Body of pancreas (tissue), 4 donors: Measurements from ENCODE around the gene SPRTN. TPM values are rescaled to one million over a fixed set of nuclear protein-coding genes. Genes with fewer than 3 reads are reported as not detected.

Experiments used
- ATAC-seq: fragments of 150-250 bp; one replicate; pipeline ENCODE4 v1.9.1; 2016
- DNase-seq, 4 donors: peaks; one replicate each; pipeline ENCODE4 v3.0.0-alpha.2; 2019
- H3K27ac ChIP-seq, 4 donors: fragments of 200-600 bp; sonication (generic); 1 replicate in 3 of 4; 2 replicates in 1 of 4; pipeline versions ENCODE4 v1.5.1 to v1.6.1; 2016 to 2019; ENCODE audit warnings: mild to moderate bottlenecking in 1 of 4, mixed read lengths in 1 of 4, moderate library complexity in 1 of 4
- H3K27me3 ChIP-seq, 2 donors: fragments of 200-600 bp; sonication (generic); one replicate each; pipeline ENCODE4 v1.6.0; 2016; ENCODE audit warnings: mild to moderate bottlenecking in 1 of 2
- H3K36me3 ChIP-seq, 2 donors: fragments of 200-600 bp; sonication (generic); replicated peaks in 1 of 2; 2 replicates each; pipeline ENCODE4 v1.5.1; 2016; ENCODE audit warnings: low read depth in 2 of 2; ENCODE audit not compliant: insufficient read depth in 1 of 2
- H3K4me1 ChIP-seq: fragments of 200-600 bp; sonication (generic); one replicate; pipeline ENCODE4 v1.6.0; 2016
- H3K4me3 ChIP-seq, 2 donors: fragments of 200-600 bp; sonication (generic); 1 replicate in 1 of 2; 2 replicates in 1 of 2; pipeline ENCODE4 v1.5.1; 2016 to 2019
- H3K9me3 ChIP-seq, 3 donors: fragments of 200-600 bp; sonication (generic); 1 replicate in 2 of 3; 2 replicates in 1 of 3; pipeline ENCODE4 v1.5.1; 2016
- POLR2A ChIP-seq, 3 donors: fragments of 450-650 bp; IDR thresholded peaks; one replicate each; pipeline ENCODE4 v1.6.1; 2016; ENCODE audit warnings: antibody characterized with exemption in 3 of 3, mild to moderate bottlenecking in 2 of 3
- WGBS, 2 donors: methylation state at CpG; one replicate each; pipeline ENCODE4 v1.1.5; 2017; 5-methylcytosine and 5-hydroxymethylcytosine counted together
- intact Hi-C: fragments of 100-400 bp; cut with DNase I; formaldehyde crosslinking; loops from one replicate; pipeline ENCODE4 v1.15.1; 2023
- total RNA-seq, 2 donors: library from RNA; depleted of rRNA; stranded (reverse); fragments of >200 nt; gene quantifications; one replicate each; pipeline ENCODE4 v1.1.0, GENCODE V29; 2016
- TF ChIP-seq, protein P1 (sequence below), 7 experiments: fragments of 450-650 bp in 4 of 7; fragments of 200-600 bp in 3 of 7; sonication (generic) in 3 of 7; IDR thresholded peaks; one replicate each; pipeline ENCODE4 v1.5.1; 2016 to 2019; ENCODE audit warnings: antibody characterized with exemption in 7 of 7

The SPRTN gene
- total RNA-seq, 2 donors from 2014 or later: 10.9 to 11.2 TPM

DNA sequence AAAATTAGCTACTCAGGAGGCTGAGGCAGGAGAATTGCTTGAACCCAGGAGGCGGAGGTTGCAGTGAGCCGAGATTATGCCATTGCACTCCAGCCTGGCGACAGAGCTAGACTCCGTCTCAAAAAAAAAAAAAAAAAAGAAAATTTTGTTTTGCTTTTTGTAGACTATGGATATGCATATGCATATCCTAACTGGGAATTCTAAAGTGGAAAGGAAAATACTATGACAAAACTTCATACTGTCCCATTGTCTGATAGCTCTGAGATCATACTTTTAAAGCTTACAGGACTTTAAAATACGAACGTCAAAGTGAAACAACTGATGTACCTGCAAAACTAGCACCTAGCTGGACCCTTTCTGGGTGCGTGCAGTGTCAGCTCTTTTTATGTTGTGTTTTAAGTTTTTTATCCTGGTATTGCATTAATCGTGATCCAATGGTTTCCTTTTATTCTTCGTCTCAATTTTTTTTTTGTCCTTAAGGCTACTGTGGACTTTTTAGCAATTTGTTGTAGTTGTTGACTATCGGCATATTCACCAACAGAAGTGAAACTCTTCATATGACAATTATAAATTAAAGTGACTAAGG lies 19.2 kb downstream of the SPRTN start:
- TF ChIP-seq POLR2A (IDR thresholded peaks at IDR 0.05): no peak
- TF ChIP-seq, protein P1, sequence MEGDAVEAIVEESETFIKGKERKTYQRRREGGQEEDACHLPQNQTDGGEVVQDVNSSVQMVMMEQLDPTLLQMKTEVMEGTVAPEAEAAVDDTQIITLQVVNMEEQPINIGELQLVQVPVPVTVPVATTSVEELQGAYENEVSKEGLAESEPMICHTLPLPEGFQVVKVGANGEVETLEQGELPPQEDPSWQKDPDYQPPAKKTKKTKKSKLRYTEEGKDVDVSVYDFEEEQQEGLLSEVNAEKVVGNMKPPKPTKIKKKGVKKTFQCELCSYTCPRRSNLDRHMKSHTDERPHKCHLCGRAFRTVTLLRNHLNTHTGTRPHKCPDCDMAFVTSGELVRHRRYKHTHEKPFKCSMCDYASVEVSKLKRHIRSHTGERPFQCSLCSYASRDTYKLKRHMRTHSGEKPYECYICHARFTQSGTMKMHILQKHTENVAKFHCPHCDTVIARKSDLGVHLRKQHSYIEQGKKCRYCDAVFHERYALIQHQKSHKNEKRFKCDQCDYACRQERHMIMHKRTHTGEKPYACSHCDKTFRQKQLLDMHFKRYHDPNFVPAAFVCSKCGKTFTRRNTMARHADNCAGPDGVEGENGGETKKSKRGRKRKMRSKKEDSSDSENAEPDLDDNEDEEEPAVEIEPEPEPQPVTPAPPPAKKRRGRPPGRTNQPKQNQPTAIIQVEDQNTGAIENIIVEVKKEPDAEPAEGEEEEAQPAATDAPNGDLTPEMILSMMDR (IDR thresholded peaks at IDR 0.05): no peak
- no peak for DNase-seq
- Histone ChIP-seq H3K4me3 (no peak overlapping the region), H3K27me3 (no peaks in the 10 kb centered on the region), H3K9me3 (no peaks in the 10 kb centered on the region), H3K36me3 (peaks cover 0 to 1% of the 10 kb centered on the region in 2 donors), H3K27ac (no peak overlapping the region), H3K4me1 (peaks cover 6% of the 10 kb centered on the region)
- ATAC-seq: no peak
- WGBS, 2 donors: 66 to 80% methylated on average over 10 of the region's 10 CpGs
- intact Hi-C loops: loop anchor here (5.0 kb wide), 1 partner anchor 230 kb away; no protein-coding TSS in a partner anchor

DNA sequence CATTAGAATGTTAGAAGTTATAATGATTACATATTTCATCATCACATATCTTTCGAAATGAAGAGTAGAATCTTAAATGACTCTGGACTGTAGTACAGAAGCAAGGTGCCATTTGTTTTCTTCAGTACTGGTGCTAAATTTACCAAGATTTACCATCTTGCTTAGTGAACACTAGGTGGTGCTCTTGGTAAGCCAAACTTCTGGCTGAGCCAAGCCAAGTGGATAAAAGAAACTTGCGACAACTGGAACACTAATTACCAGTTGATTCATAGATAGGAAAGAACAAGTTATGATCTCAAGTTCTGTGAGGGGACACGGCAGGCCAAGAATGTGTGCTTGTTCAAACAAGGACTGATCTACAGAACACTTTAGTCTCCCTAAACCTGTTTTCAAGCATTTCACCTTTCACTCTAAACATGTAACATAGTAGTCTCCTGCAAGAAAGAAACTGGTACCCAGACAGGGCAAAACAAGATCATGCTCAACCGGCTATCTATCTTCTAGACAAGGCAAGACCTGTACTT lies 19.8 kb downstream of the SPRTN start:
- WGBS, 2 donors: 5 to 7% methylated on average over 4 of the region's 4 CpGs
- H3K9me3 ChIP-seq: no peaks in the 10 kb centered on the region
- peak overlapping the region in 2 of 4 donors; percentile 1 to 33 for H3K27ac ChIP-seq
- TF ChIP-seq POLR2A (IDR thresholded peaks at IDR 0.05): no peak
- TF ChIP-seq, protein P1 (IDR thresholded peaks at IDR 0.05): peak; percentile 38 to 91 (median 80)
- H3K36me3 ChIP-seq: no peaks in the 10 kb centered on the region
- H3K4me1 ChIP-seq: peaks cover 6% of the 10 kb centered on the region
- intact Hi-C loops: loop anchor here (5.0 kb wide), 1 partner anchor 229 kb away; no protein-coding TSS in a partner anchor
- H3K27me3 ChIP-seq: no peaks in the 10 kb centered on the region
- no peak overlapping the region for H3K4me3 ChIP-seq
- ATAC-seq: peak; percentile 90
- peak; percentile 23 to 56 (median 40) for DNase-seq

DNA sequence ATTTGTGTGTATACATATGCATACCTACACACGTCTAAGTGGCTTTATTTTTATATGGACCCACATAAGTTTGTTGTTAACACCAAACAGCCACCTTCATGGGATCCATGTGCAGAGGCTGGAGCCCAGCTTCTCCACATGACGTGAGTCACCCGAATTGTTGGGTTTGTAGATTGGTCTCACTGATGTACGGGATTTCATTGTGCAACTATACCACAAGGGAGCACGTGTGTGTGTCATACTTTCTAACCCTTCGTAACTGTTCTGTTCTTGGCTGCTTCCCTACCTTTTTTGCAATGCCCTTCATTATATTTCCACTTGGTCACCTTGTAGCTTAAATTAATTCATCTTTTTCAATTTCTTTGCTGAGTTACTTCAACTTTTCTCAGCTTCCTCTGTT lies 21.0 kb downstream of the SPRTN start:
- ATAC-seq: no peak
- 75 to 83% methylated on average over 6 of the region's 6 CpGs for WGBS, 2 donors

DNA sequence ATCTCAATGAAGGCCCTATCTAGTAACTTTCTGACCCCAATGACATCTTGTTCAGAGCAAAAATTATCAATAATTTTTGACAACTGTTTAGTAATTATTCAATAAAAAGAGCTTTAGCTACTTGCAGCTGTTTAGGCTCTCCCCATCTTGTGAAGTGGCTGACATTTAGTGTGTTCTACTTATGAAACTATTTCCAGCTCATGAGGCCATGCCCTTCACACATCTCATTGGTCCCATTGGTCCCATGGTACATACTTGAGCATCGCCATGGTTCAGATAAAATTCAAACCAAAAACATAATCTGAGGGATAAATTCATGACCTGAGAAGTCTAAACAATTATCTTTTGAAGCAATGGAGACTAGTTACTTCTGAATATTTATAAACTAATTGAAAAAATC lies 24.2 kb downstream of the SPRTN start:
- H3K27me3 ChIP-seq: no peaks in the 10 kb centered on the region
- peaks cover 6% of the 10 kb centered on the region for H3K4me1 ChIP-seq
- intact Hi-C loops: no loop called here
- no peak overlapping the region for H3K27ac ChIP-seq
- TF ChIP-seq, protein P1 (IDR thresholded peaks at IDR 0.05): no peak
- TF ChIP-seq POLR2A (IDR thresholded peaks at IDR 0.05): no peak
- ATAC-seq (no peak), DNase-seq (no peak)
- no peaks in the 10 kb centered on the region for H3K9me3 ChIP-seq
- H3K36me3 ChIP-seq: no peaks in the 10 kb centered on the region
- no peak overlapping the region for H3K4me3 ChIP-seq
- 96 to 100% methylated on average over 1 of the region's 1 CpG for WGBS, 2 donors

More for the DNA sequence above, 21.0 kb downstream of the SPRTN start:
- Histone ChIP-seq H3K4me1 (peaks cover 6% of the 10 kb centered on the region), H3K4me3 (no peak overlapping the region), H3K36me3 (no peaks in the 10 kb centered on the region), H3K9me3 (no peaks in the 10 kb centered on the region), H3K27ac (no peak overlapping the region), H3K27me3 (no peaks in the 10 kb centered on the region)
- DNase-seq: peak in 1 of 4 donors; percentile 42
- intact Hi-C loops: loop anchor here (5.0 kb wide), 1 partner anchor 228 kb away; no protein-coding TSS in a partner anchor
- TF ChIP-seq POLR2A (IDR thresholded peaks at IDR 0.05): no peak
- TF ChIP-seq, protein P1 (IDR thresholded peaks at IDR 0.05): no peak

DNA sequence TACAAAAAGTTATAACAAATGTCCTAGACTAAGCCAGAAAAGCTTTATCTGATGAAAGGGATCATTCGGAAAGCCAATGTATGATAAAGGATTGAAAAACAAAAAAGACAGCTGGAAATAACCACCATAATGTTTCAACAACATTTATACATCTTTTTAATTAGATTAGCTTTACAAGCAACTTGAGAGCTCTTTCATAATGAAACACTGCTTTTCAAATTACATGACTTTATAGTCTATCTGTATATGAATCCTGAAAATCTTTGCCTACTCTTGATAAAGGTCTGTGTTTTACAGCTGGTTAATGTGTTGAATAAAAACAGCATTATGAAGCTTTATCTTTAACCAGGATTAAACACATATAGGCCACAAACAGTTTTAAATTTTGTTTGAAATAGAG lies 25.5 kb downstream of the SPRTN start:
- intact Hi-C loops: no loop called here
- no peaks in the 10 kb centered on the region for H3K9me3 ChIP-seq
- WGBS, 2 donors: 66 to 80% methylated on average over 1 of the region's 1 CpG

More for the DNA sequence above, 25.5 kb downstream of the SPRTN start:
- Histone ChIP-seq H3K27ac (no peak overlapping the region), H3K4me1 (no peaks in the 10 kb centered on the region), H3K36me3 (no peaks in the 10 kb centered on the region), H3K4me3 (no peak overlapping the region), H3K27me3 (no peaks in the 10 kb centered on the region)
- DNase-seq (no peak), ATAC-seq (no peak)
- TF ChIP-seq, protein P1 (IDR thresholded peaks at IDR 0.05): no peak
- no peak for TF ChIP-seq POLR2A (IDR thresholded peaks at IDR 0.05)
